ENCODE measurements around the gene MAG. TPM values are rescaled to one million over a fixed set of nuclear protein-coding genes. Genes with fewer than 3 reads are reported as not detected.

Gene MAG
- total RNA-seq, 1 experiment from 2014 or later, result not detected

GRCh38 chr19:35340431-35340830, 48.5 kb downstream of the MAG start:
- Mint-ChIP-seq H3K9me3 (no peaks in the 10 kb centered on the region), H3K27me3 (ENCODE audit: low read depth) (peaks cover 11% of the 10 kb centered on the region), H3K27ac (no peak overlapping the region; a peak in 1 of 7 replicates), H3K36me3 (ENCODE audit: insufficient read depth in 1 of 3, low read depth in 3 of 3) (no peaks in the 10 kb centered on the region), H3K4me3 (no peak overlapping the region), H3K4me1 (peaks cover 0 to 4% of the 10 kb centered on the region in 2 experiments; a peak in 2 of 4 replicates)
- Histone ChIP-seq H3K9ac (ENCODE audit: extremely low read depth, insufficient read length, low read length) (no peak overlapping the region), H3K79me2 (ENCODE audit: insufficient read depth, low read length) (no peaks in the 10 kb centered on the region), H3K56ac (ENCODE audit: insufficient read length, low read depth, low read length) (no peak overlapping the region), H3K79me1 (ENCODE audit: insufficient read depth, low read depth, low read length, poor library complexity, severe bottlenecking) (no peaks in the 10 kb centered on the region), H3K18ac (ENCODE audit: insufficient read length, low read depth, low read length) (no peak overlapping the region), H2AFZ (ENCODE audit: low read length) (no peak overlapping the region), H2BK15ac (ENCODE audit: low read depth, low read length) (no peak overlapping the region), H3T11ph (ENCODE audit: low read length) (no peak overlapping the region), H3K23ac (ENCODE audit: insufficient read length, low read depth, low read length) (no peak overlapping the region), H4K8ac (replicated peaks; ENCODE audit: insufficient read length, low read depth, low read length) (no peak overlapping the region), H3K23me2 (ENCODE audit: insufficient read length, low read depth, low read length, poor library complexity, severe bottlenecking) (no peaks in the 10 kb centered on the region), H4K91ac (ENCODE audit: insufficient read length, low read depth, low read length) (no peak overlapping the region), H2BK12ac (ENCODE audit: insufficient read length, low read depth, low read length) (no peak overlapping the region), H3K27me3 (ENCODE audit: insufficient read depth, low read length) (no peaks in the 10 kb centered on the region), H4K5ac (ENCODE audit: insufficient read length, low read depth, low read length) (no peak overlapping the region), H3K27ac (ENCODE audit: insufficient read length, low read depth, low read length) (no peak overlapping the region), H4K20me1 (ENCODE audit: control insufficient read depth, insufficient read depth, insufficient read length) (no peaks in the 10 kb centered on the region), H3K4me1 (ENCODE audit: insufficient read depth, low read length) (no peaks in the 10 kb centered on the region), H2BK120ac (ENCODE audit: low read depth, low read length, poor library complexity, severe bottlenecking) (no peak overlapping the region), H3K4ac (ENCODE audit: low read depth, low read length) (no peak overlapping the region), H3K9me3 (ENCODE audit: control insufficient read depth, low read depth, low read length) (no peaks in the 10 kb centered on the region), H2BK5ac (ENCODE audit: insufficient read length, low read length) (no peak overlapping the region), H2AK5ac (ENCODE audit: insufficient read length, low read length) (no peak overlapping the region), H2BK20ac (ENCODE audit: low read depth, low read length, poor library complexity, severe bottlenecking) (no peak overlapping the region), H3K4me2 (ENCODE audit: insufficient read depth, insufficient read length, low read length) (no peak overlapping the region), H3K14ac (ENCODE audit: insufficient read depth, low read length) (no peak overlapping the region)
- no CpG with 5 or more reads among the region's 11 CpGs for WGBS (ENCODE audit: extremely low coverage, insufficient read length, low lambda C conversion rate)
- TF ChIP-seq CTCF (conservative IDR thresholded peaks at IDR 0.05), result no peak
- DNase-seq, result no peak

Measured in H9 (cell line).